HEK293 (cell line): ENCODE data around the gene RASD2.

Experiments used
- TCF7L2 ChIP-seq: IDR thresholded peaks from 2 replicates; pipeline ENCODE4 v1.6.1; 2011; ENCODE audit warnings: low read depth, mild to moderate bottlenecking, inconsistent platforms, low read length, moderate library complexity, borderline replicate concordance
- TRIM28 ChIP-seq: IDR thresholded peaks from 2 replicates; pipeline ENCODE4 v1.6.1; 2011; ENCODE audit warnings: low read length, control low read depth, borderline replicate concordance
- YY2 ChIP-seq: fragments of 450-650 bp; formaldehyde crosslinking; IDR thresholded peaks from 2 replicates; pipeline ENCODE4 v1.5.1; 2016; ENCODE audit warnings: missing biosample characterization, missing genetic modification characterization
- ZBTB7A ChIP-seq: fragments of 450-650 bp; formaldehyde crosslinking; IDR thresholded peaks from 2 replicates; pipeline ENCODE4 v1.5.1; 2016; ENCODE audit warnings: low read depth, missing biosample characterization, missing genetic modification characterization
- ZEB2 ChIP-seq: fragments of 450-650 bp; formaldehyde crosslinking; IDR thresholded peaks from 2 replicates; pipeline ENCODE4 v1.5.1; 2016; ENCODE audit warnings: missing biosample characterization, missing genetic modification characterization
- ZFP37 ChIP-seq: fragments of 450-650 bp; formaldehyde crosslinking; IDR thresholded peaks from 2 replicates; pipeline ENCODE4 v1.5.1; 2016; ENCODE audit warnings: missing biosample characterization, missing genetic modification characterization
- ZIC2 ChIP-seq: fragments of 450-650 bp; formaldehyde crosslinking; IDR thresholded peaks from 2 replicates; pipeline ENCODE4 v1.5.1; 2016; ENCODE audit warnings: missing biosample characterization, missing genetic modification characterization
- ZNF10 ChIP-seq: fragments of 450-650 bp; formaldehyde crosslinking; IDR thresholded peaks from 2 replicates; pipeline ENCODE4 v1.5.1; 2017; ENCODE audit warnings: missing biosample characterization, missing genetic modification characterization
- ZNF112 ChIP-seq: fragments of 450-650 bp; formaldehyde crosslinking; IDR thresholded peaks from 2 replicates; pipeline ENCODE4 v1.5.0; 2017; ENCODE audit warnings: missing biosample characterization, missing genetic modification characterization
- ZNF133 ChIP-seq: fragments of 450-650 bp; formaldehyde crosslinking; IDR thresholded peaks from 2 replicates; pipeline ENCODE4 v1.5.1; 2016; ENCODE audit warnings: missing biosample characterization, missing genetic modification characterization
- ZNF2 ChIP-seq: fragments of 450-650 bp; formaldehyde crosslinking; IDR thresholded peaks from 2 replicates; pipeline ENCODE4 v1.5.1; 2016; ENCODE audit warnings: missing biosample characterization, missing genetic modification characterization
- ZNF24 ChIP-seq: fragments of 450-650 bp; formaldehyde crosslinking; IDR thresholded peaks from 2 replicates; pipeline ENCODE4 v1.5.1; 2016; ENCODE audit warnings: missing biosample characterization, missing genetic modification characterization
- ZNF302 ChIP-seq: fragments of 450-650 bp; formaldehyde crosslinking; IDR thresholded peaks from 2 replicates; pipeline ENCODE4 v1.5.1; 2016; ENCODE audit warnings: missing biosample characterization, missing genetic modification characterization, low read depth
- ZNF350 ChIP-seq: fragments of 450-650 bp; formaldehyde crosslinking; IDR thresholded peaks from 2 replicates; pipeline ENCODE4 v1.5.0; 2017; ENCODE audit warnings: missing biosample characterization, mild to moderate bottlenecking, missing genetic modification characterization
- ZNF391 ChIP-seq: fragments of 450-650 bp; formaldehyde crosslinking; IDR thresholded peaks from 2 replicates; pipeline ENCODE4 v1.5.1; 2016; ENCODE audit warnings: low read depth, missing biosample characterization, missing genetic modification characterization, borderline replicate concordance
- ZNF394 ChIP-seq: fragments of 450-650 bp; formaldehyde crosslinking; IDR thresholded peaks from 2 replicates; pipeline ENCODE4 v1.5.1; 2016; ENCODE audit warnings: missing biosample characterization, missing genetic modification characterization, mild to moderate bottlenecking, moderate library complexity, borderline replicate concordance
- ZNF571 ChIP-seq: fragments of 450-650 bp; formaldehyde crosslinking; IDR thresholded peaks from 2 replicates; pipeline ENCODE4 v1.5.0; 2017; ENCODE audit warnings: missing biosample characterization, missing genetic modification characterization
- ZNF600 ChIP-seq: fragments of 450-650 bp; formaldehyde crosslinking; IDR thresholded peaks from 2 replicates; pipeline ENCODE4 v1.5.1; 2016; ENCODE audit warnings: missing biosample characterization, missing genetic modification characterization
- ZNF830 ChIP-seq: fragments of 450-650 bp; IDR thresholded peaks from 2 replicates; pipeline ENCODE4 v1.5.0; 2018; ENCODE audit warnings: missing biosample characterization, missing genetic modification characterization, low read depth, mild to moderate bottlenecking, moderate library complexity
- TF ChIP-seq, protein P1 (sequence below): fragments of 450-650 bp; formaldehyde crosslinking; IDR thresholded peaks from 2 replicates; pipeline ENCODE4 v1.5.1; 2016; ENCODE audit warnings: missing biosample characterization, missing genetic modification characterization, low read depth
- TF ChIP-seq, protein P2 (sequence below): IDR thresholded peaks from 2 replicates; pipeline ENCODE4 v1.6.1; 2011; ENCODE audit warnings: mild to moderate bottlenecking, low read depth, low read length, borderline replicate concordance
- TF ChIP-seq, protein P3 (sequence below): fragments of 450-650 bp; formaldehyde crosslinking; IDR thresholded peaks from 2 replicates; pipeline ENCODE4 v1.5.1; 2016; ENCODE audit warnings: missing biosample characterization, missing genetic modification characterization
- TF ChIP-seq, protein P4 (sequence below): fragments of 450-650 bp; formaldehyde crosslinking; IDR thresholded peaks from 2 replicates; pipeline ENCODE4 v1.5.1; 2016; ENCODE audit warnings: missing biosample characterization, missing genetic modification characterization
- TF ChIP-seq, protein P5 (sequence below): fragments of 450-650 bp; formaldehyde crosslinking; IDR thresholded peaks from 2 replicates; pipeline ENCODE4 v1.5.1; 2016; ENCODE audit warnings: missing biosample characterization, missing genetic modification characterization
- TF ChIP-seq, protein P6 (sequence below): fragments of 450-650 bp; formaldehyde crosslinking; IDR thresholded peaks from 2 replicates; pipeline ENCODE4 v1.5.1; 2016; ENCODE audit warnings: missing biosample characterization, missing genetic modification characterization
- TF ChIP-seq, protein P7 (sequence below): fragments of 450-650 bp; IDR thresholded peaks from 2 replicates; pipeline ENCODE4 v1.5.1; 2018; ENCODE audit warnings: missing biosample characterization, mild to moderate bottlenecking, missing genetic modification characterization

Gene RASD2

DNA sequence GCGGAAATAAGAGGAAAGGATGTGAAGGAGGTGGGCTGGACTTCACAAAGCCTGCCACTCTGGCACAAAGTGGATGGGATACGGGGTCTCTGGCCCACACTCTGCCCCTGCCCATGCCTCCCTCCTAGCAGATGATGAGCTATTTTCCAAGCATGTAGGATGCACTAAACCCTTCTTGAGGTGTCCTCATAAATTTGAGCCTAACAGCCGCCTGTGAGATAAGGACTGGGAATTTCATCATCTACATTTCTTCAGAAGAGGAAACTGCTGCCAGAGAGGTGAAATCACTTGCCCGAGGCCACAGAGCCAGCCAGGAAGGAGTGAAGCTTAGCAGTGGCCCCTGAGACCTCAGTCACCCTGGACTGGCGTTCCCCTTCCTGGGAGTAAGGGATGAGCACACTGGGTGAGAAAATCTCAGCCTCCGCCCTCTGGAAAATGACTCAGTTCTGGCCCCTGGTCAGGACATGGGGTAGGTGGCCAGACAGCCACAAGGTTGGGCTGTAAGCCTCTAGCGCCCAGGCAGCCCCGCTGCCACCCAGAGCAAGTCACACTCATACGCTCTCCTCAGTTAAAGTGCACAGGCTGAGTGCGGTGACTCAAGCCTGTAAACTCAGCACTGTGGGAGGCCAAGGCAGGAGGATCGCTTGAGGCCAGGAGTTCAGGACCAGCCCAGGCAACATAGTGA is 48.6 kb downstream of the RASD2 start (continued):
- TF ChIP-seq, protein P1, sequence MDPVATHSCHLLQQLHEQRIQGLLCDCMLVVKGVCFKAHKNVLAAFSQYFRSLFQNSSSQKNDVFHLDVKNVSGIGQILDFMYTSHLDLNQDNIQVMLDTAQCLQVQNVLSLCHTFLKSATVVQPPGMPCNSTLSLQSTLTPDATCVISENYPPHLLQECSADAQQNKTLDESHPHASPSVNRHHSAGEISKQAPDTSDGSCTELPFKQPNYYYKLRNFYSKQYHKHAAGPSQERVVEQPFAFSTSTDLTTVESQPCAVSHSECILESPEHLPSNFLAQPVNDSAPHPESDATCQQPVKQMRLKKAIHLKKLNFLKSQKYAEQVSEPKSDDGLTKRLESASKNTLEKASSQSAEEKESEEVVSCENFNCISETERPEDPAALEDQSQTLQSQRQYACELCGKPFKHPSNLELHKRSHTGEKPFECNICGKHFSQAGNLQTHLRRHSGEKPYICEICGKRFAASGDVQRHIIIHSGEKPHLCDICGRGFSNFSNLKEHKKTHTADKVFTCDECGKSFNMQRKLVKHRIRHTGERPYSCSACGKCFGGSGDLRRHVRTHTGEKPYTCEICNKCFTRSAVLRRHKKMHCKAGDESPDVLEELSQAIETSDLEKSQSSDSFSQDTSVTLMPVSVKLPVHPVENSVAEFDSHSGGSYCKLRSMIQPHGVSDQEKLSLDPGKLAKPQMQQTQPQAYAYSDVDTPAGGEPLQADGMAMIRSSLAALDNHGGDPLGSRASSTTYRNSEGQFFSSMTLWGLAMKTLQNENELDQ (tag by site-specific recombination), result no peak
- TF ChIP-seq TRIM28, result no peak
- no peak for TF ChIP-seq ZNF10 (tag by site-specific recombination)
- TF ChIP-seq ZNF133 (tag by site-specific recombination), result no peak
- TF ChIP-seq, protein P2, sequence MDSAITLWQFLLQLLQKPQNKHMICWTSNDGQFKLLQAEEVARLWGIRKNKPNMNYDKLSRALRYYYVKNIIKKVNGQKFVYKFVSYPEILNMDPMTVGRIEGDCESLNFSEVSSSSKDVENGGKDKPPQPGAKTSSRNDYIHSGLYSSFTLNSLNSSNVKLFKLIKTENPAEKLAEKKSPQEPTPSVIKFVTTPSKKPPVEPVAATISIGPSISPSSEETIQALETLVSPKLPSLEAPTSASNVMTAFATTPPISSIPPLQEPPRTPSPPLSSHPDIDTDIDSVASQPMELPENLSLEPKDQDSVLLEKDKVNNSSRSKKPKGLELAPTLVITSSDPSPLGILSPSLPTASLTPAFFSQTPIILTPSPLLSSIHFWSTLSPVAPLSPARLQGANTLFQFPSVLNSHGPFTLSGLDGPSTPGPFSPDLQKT, result no peak
- TF ChIP-seq, protein P3, sequence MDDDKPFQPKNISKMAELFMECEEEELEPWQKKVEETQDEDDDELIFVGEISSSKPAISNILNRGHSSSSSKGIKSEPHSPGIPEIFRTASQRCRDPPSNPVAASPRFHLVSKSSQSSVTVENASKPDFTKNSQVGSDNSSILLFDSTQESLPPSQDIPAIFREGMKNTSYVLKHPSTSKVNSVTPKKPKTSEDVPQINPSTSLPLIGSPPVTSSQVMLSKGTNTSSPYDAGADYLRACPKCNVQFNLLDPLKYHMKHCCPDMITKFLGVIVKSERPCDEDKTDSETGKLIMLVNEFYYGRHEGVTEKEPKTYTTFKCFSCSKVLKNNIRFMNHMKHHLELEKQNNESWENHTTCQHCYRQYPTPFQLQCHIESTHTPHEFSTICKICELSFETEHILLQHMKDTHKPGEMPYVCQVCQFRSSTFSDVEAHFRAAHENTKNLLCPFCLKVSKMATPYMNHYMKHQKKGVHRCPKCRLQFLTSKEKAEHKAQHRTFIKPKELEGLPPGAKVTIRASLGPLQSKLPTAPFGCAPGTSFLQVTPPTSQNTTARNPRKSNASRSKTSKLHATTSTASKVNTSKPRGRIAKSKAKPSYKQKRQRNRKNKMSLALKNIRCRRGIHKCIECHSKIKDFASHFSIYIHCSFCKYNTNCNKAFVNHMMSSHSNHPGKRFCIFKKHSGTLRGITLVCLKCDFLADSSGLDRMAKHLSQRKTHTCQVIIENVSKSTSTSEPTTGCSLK (tag by site-specific recombination), result no peak
- TF ChIP-seq ZNF394 (tag by site-specific recombination), result no peak; the same call in 1 of the 2 replicates
- TF ChIP-seq TCF7L2, result no peak
- TF ChIP-seq, protein P4, sequence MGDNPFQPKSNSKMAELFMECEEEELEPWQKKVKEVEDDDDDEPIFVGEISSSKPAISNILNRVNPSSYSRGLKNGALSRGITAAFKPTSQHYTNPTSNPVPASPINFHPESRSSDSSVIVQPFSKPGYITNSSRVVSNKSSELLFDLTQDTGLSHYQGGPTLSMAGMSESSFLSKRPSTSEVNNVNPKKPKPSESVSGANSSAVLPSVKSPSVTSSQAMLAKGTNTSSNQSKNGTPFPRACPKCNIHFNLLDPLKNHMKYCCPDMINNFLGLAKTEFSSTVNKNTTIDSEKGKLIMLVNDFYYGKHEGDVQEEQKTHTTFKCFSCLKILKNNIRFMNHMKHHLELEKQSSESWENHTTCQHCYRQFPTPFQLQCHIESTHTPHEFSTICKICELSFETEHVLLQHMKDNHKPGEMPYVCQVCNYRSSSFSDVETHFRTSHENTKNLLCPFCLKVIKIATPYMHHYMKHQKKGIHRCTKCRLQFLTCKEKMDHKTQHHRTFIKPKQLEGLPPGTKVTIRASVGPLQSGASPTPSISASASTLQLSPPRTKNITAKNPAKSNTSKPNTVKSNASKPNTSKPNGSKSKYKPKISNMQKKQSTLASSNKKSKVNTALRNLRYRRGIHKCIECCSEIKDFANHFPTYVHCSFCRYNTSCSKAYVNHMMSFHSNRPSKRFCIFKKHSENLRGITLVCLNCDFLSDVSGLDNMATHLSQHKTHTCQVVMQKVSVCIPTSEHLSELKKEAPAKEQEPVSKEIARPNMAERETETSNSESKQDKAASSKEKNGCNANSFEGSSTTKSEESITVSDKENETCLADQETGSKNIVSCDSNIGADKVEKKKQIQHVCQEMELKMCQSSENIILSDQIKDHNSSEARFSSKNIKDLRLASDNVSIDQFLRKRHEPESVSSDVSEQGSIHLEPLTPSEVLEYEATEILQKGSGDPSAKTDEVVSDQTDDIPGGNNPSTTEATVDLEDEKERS (tag by site-specific recombination), result peak; percentile 92
- TF ChIP-seq ZNF302 (tag by site-specific recombination), result no peak
- no peak for TF ChIP-seq ZNF830 (tag by site-specific recombination)
- TF ChIP-seq ZNF2 (tag by site-specific recombination), result 0 out of 2 replicates have a peak, but pooled peaks have one; percentile 39
- TF ChIP-seq, protein P5, sequence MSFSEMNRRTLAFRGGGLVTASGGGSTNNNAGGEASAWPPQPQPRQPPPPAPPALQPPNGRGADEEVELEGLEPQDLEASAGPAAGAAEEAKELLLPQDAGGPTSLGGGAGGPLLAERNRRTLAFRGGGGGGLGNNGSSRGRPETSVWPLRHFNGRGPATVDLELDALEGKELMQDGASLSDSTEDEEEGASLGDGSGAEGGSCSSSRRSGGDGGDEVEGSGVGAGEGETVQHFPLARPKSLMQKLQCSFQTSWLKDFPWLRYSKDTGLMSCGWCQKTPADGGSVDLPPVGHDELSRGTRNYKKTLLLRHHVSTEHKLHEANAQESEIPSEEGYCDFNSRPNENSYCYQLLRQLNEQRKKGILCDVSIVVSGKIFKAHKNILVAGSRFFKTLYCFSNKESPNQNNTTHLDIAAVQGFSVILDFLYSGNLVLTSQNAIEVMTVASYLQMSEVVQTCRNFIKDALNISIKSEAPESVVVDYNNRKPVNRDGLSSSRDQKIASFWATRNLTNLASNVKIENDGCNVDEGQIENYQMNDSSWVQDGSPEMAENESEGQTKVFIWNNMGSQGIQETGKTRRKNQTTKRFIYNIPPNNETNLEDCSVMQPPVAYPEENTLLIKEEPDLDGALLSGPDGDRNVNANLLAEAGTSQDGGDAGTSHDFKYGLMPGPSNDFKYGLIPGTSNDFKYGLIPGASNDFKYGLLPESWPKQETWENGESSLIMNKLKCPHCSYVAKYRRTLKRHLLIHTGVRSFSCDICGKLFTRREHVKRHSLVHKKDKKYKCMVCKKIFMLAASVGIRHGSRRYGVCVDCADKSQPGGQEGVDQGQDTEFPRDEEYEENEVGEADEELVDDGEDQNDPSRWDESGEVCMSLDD (tag by site-specific recombination), result no peak
- TF ChIP-seq ZEB2, result no peak; the same call in 1 of the 2 replicates
- TF ChIP-seq ZIC2 (tag by site-specific recombination), result peak; percentile 86
- no peak for TF ChIP-seq YY2
- TF ChIP-seq ZNF112 (tag by site-specific recombination), result no peak
- TF ChIP-seq ZNF600, result peak; percentile 78
- TF ChIP-seq ZNF24 (tag by site-specific recombination), result peak; percentile 52; the same call in 1 of the 2 replicates
- TF ChIP-seq ZNF391 (tag by site-specific recombination), result no peak
- no peak for TF ChIP-seq ZFP37 (tag by site-specific recombination)
- TF ChIP-seq, protein P6, sequence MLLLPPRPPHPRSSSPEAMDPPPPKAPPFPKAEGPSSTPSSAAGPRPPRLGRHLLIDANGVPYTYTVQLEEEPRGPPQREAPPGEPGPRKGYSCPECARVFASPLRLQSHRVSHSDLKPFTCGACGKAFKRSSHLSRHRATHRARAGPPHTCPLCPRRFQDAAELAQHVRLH (tag by site-specific recombination), result 0 out of 2 replicates have a peak, but pooled peaks have one; percentile 42
- no peak for TF ChIP-seq ZNF350 (tag by site-specific recombination)
- TF ChIP-seq, protein P7, sequence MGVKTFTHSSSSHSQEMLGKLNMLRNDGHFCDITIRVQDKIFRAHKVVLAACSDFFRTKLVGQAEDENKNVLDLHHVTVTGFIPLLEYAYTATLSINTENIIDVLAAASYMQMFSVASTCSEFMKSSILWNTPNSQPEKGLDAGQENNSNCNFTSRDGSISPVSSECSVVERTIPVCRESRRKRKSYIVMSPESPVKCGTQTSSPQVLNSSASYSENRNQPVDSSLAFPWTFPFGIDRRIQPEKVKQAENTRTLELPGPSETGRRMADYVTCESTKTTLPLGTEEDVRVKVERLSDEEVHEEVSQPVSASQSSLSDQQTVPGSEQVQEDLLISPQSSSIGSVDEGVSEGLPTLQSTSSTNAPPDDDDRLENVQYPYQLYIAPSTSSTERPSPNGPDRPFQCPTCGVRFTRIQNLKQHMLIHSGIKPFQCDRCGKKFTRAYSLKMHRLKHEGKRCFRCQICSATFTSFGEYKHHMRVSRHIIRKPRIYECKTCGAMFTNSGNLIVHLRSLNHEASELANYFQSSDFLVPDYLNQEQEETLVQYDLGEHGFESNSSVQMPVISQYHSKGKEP (tag by site-specific recombination), result no peak
- TF ChIP-seq ZNF571 (tag by site-specific recombination), result no peak
- TF ChIP-seq ZBTB7A (tag by site-specific recombination), result no peak
